A673 (cell line): Measurements from ENCODE around the gene MAP3K9.

Experiments
- EZH2 ChIP-seq: fragments of 200-600 bp; sonication (generic); IDR thresholded peaks from 2 replicates; pipeline ENCODE4 v1.6.1; 2017; ENCODE audit warnings: borderline replicate concordance, low read depth, mild to moderate bottlenecking, mixed read lengths, antibody characterized with exemption, low read length; ENCODE audit not compliant: poor library complexity, severe bottlenecking
- TF ChIP-seq, protein P1 (sequence below): fragments of 300-800, 200-600 bp; sonication (generic); conservative IDR thresholded peaks from 2 replicates; pipeline ENCODE4 v1.5.1; 2017; ENCODE audit warnings: low read depth, mild to moderate bottlenecking, antibody characterized with exemption, low read length, moderate library complexity, mixed read lengths

DNA sequence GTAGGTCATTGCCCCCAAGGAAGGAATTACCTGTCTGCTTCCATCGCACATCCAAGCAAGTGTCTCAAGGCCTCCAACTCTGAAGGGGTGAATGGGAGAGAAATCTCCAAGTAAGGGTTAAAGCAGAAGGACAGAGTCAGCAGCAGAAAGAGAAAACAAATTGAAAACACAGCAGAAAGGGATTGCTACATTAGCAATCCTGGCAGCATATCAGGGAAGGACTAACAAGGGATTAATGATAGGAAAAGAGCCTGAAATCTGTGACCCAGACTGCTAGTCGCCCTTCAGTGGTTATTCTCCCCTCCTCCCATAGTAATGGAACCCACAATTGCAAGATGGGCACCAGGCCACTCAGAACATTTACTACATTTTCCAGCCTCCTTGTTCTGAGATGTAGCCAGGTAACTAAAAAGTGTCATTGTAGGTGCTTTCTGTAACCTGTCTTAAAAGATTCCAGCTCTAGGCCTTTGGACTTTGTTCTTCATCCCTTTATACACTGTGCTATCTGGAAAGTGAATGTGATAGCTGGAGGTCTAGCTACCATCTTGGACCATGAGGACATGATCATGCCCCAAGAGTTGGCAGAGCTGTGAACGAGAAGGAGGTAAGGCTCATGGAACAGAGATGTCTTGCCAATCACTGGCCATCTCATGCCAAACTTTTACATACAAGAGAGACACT is 36.0 kb downstream of the MAP3K9 start:
- TF ChIP-seq, protein P1, sequence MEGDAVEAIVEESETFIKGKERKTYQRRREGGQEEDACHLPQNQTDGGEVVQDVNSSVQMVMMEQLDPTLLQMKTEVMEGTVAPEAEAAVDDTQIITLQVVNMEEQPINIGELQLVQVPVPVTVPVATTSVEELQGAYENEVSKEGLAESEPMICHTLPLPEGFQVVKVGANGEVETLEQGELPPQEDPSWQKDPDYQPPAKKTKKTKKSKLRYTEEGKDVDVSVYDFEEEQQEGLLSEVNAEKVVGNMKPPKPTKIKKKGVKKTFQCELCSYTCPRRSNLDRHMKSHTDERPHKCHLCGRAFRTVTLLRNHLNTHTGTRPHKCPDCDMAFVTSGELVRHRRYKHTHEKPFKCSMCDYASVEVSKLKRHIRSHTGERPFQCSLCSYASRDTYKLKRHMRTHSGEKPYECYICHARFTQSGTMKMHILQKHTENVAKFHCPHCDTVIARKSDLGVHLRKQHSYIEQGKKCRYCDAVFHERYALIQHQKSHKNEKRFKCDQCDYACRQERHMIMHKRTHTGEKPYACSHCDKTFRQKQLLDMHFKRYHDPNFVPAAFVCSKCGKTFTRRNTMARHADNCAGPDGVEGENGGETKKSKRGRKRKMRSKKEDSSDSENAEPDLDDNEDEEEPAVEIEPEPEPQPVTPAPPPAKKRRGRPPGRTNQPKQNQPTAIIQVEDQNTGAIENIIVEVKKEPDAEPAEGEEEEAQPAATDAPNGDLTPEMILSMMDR, result no peak
- no peak for TF ChIP-seq EZH2
